HG03159 (cell line): ENCODE measurements around the gene CALHM4.

Source experiments
- ATAC-seq: cut with Tn5 transposase; IDR thresholded peaks from one replicate; pipeline ENCODE4 v1.9.1; 2021; ENCODE audit warnings: mild to moderate bottlenecking, moderate library complexity; ENCODE audit not compliant: unreplicated experiment

CALHM4 gene

DNA sequence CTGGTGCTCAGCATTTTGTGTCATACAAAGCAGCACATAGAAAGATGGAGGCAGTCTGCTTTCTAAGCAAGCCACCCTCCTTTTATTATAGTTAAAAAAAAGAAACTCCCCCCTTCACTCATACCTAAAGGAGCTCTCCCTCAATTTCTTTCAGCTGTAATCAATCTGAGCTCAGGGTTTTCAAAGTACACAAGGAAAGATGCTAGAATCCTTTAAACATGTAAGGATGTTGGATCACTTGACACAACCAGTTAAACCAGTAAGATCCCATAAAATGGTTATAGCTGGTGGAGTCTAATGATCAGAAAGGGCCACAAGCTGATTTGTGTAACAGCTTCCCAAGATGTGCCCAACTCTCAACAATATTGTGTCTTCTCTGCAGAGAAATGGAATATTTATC, at the start of gene CALHM4:
Gene CALHM4, plus strand, starts transcription at position 301 of the 400 bp plus-strand sequence. Its CDS starts 43 bp downstream, at position 344.
- no peak for ATAC-seq

DNA sequence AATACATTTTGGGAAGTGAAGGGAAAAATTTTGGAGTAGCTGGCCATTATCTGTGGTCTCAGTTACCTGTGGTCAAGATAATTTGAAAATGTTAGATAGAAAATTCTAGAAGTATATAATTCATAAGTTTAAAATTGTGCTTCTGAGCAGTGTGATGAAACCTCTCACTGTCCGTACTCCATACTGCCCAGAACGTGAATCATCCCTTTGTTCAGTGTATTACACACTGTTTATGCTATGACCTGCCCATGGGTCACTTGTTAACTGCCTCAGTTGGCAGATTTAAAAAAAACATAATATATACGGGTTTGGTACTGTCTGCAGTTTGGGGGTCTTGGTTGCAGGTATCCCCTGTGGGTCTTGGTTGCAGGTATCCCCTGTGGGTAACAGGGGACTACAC, 46.2 kb upstream of the CALHM4 start:
- no peak for ATAC-seq

DNA sequence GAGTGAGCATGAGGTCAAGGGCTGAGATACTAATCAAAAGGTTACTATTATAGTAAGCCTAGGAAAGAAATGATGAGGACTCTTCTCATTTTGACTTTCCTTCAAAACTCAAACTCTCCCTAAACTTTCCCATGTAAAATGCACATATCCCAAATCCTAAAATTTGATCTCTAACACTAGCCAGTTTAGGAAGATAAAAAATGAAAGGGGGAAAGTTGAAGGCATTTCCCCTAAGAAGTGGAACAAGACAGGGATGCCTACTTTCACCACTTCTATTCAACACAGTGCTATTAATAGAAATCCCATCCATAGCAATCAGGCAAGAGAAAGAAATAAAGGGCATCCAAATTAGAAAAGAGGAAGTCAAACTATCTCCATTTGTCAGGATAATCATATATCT, 45.0 kb upstream of the CALHM4 start:
- no peak for ATAC-seq

- no peak for ATAC-seq
Observed at GRCh38 chr6:116511424-116512110, 42.0 kb upstream of the CALHM4 start, which contains the start of gene CALHM5. TSS of gene CALHM5 (plus strand) at chr6:116511639. CDS start at chr6:116511697, 58 bp downstream.

GRCh38 chr6:116512111-116512559, 41.4 kb upstream of the CALHM4 start:
- ATAC-seq = peak; percentile 83

GRCh38 chr6:116512734-116513133, 40.8 kb upstream of the CALHM4 start:
- no peak for ATAC-seq

DNA sequence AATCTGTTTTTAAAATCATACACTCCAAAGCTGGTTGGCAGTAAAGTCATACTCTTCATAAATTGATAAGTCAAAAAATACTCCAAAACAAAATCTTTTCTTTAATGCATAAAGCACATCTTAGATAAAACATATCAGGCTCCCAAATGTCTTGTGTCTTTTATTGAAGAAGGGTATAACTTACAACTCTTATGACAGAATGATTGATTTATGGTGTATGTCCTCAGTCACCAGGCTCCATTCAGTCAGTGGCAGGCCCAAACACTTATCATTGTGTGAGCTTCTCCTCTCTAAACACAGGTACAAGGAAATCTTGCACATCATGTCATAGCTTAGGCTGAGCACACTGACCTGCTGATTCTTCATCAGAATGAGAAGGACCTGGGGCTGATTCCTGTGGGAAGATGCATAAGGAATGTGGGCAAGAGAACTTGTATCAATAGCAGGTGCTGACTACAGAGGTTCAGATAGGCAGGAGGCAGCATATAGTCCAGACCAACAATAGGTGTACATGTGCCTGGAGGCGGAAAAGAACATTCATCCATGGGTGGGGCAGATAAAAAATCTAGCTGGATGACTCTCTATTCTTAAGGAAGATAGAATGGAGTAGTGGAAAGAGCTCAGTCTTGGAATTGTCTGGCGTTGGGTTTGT, 40.2 kb upstream of the CALHM4 start:
- no peak for ATAC-seq

- ATAC-seq = no peak
Observed at GRCh38 chr6:116514111-116514510, 39.4 kb upstream of the CALHM4 start.

DNA sequence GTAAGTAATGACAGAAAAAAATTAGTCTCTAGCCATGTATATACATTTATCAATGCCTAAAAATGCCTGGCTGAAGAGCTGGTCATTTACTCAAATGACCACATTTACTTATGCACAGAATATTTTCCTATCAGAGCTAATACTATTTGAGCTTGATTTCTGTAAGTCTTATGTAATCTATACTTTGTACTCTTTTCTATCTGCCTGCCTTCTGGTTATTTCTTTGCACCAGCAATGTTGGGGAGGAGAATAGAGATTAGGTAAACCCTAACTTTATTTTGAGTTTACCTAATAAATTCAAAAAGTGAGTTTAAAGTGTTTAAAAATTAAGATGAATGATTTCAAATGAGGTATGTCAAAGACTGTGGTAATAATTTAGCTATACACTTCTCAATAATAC, 38.4 kb upstream of the CALHM4 start:
- no peak for ATAC-seq

DNA sequence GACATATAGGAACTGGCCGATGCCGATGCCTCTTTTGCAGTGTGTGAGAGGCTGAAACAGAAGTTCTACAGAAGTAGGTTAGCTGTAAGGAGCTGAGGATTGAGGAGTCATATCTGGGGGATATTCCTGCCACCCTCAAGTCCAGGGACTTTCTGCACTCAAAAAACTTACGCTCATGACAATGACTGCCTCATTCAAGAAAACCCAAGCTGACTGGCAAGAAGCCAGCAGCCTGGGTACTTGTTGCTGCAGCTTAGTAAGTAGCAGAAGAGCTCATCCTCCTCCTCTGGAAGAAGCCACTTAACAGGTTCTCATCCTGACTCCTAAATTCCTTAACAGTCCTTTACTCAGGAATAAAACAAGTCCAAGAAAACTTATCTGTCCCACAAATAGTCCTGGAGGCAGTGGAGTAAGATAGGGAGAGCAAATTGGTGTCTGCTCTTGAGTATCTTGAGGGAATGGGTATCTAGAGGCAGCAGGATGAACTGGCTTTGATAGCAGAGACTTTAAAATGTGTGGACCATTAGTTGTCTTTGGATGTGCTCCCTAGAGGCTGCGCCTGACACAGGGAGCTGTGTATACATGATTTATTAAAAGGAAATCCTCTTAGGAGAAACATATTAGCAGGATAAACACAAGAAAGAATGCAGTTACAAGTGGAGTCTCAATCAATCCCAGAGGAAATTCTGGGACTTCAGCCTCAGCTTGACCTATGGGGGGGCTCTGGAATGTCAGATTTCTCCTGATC, 34.8 kb upstream of the CALHM4 start:
- no peak for ATAC-seq

DNA sequence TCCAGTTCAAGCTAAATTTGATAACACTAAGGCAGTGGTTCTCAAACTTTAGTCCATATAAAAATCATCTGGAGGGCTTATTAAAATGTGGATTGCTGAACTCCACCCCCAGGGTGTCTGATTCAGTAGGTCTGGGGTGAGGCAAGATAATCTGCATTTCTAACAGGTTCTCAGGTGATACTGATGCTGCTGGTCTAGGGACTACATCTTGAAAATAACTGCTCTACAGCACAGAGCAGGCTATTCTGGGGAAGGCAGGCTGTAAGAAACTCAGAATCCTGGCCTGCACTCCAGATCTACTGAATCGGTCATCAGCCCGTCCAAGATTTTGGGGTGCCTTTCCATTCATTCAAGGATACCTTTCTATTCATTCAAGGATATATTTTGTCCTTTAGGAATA, 30.7 kb upstream of the CALHM4 start:
- no peak for ATAC-seq

- no peak for ATAC-seq
Observed at GRCh38 chr6:116524236-116524635, 29.3 kb upstream of the CALHM4 start.

GRCh38 chr6:116528133-116528532, 25.4 kb upstream of the CALHM4 start:
- no peak for ATAC-seq

DNA sequence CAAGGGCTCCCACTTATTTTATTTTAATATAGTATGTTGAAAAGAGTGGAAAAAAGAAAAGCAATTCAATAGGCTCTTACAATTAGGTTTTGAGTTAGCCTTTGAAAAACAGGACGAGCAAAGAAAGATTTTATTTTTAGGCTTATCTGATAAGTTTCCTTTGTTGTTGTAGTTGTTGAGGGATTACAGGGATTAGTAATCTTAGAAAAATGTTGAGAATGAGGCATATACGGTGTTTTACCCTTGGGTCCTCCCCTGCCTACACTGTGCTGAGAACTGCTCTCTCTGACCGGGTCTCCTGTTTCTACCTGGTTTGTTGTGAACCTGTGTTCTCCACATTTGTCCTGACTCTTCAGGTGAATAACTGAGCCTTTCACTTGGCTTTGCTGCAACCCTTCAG, 24.8 kb upstream of the CALHM4 start:
- ATAC-seq = no peak

- ATAC-seq = no peak
Observed at GRCh38 chr6:116529466-116530290, 23.9 kb upstream of the CALHM4 start.

DNA sequence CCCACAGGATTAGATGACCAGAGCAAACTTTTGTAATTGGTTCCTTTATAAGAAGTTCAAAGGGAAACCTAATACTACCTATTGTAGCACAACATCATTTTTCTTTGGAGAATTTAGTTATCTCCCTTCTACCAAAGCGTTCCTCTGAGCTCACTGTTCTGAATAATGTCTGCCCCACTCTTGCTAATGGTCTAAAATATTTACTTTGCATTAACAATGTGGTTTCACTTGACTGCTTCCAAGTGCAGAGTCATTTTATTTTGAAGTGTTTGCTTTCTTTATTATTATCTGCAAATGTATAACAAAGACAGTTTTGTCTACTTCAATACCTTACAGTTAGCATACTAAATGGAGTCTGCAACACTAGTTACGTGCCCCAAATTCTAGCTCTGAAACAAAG, 23.1 kb upstream of the CALHM4 start:
- no peak for ATAC-seq

DNA sequence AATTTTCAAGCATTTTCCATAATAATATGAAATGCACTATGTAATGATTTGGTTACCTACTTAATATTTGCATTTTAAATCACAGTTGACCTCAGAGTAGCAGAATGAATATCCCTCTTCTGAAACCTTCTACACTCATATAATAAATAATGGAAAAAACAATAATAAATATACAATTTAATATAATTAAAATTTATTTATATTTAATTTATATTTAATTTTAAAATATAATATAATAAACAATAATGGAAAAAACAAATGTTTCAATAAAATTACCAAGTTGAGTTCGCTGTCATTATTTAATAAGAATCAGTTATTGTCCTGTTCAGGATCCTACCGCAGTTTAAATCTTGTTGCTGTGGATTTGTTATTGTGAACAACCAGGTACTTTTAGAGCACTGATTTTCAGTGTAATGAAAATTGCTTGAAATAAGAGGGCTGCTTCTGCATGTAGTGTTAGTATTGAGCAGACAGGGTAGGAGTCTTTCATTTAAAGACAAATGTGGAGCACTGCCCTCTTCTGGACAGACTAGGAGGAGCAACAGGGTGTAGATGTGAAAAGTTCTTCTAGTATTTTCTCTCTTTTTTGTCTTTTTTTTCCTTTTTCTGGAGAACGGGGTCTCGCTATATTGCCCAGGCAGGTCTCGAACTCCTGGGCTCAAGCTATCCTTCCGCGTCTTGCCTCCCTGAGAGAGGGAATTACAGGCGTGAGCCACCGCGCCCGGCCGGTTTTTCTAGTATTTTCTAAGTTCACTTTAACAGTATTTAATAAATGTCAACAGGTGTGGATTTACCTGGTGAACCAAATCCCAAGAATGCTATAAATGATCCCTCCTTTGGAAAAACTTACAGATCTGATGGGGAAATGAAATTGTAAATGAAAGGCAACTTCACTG, 21.6 kb upstream of the CALHM4 start:
- ATAC-seq = peak; percentile 84

DNA sequence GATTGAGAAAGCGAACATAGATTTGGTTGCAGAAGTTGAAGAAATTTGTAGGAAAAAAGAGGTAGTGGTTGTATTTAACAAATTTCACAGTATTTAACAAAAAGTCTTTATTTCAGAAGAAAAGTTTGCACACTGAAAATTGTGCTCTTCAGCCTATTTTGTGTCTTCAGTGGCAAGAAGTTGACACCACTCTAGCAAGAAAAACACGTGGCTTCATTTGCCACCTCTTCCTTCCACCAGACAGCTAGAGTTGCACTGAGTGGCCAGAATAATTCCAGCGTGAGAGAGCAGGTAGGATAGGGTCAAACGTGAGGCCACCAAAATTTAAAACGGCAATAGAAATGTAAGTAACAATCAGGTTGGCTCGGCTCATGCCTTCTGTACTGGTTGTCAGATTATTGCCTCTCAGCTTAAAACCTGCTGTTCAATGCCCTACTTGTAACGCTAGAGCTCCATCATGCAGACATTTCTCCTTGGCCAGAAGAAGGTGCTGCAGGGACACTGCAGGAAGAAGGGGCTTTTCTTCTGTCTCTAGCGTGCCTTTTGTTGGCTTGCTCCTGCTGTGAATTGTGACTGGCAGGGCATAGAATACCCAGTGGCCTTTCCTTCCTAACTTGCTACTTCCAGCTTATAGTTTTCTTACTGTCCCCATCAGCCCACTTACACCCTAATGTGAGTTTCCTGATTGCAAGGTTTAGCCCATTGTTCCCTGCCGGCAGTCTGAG, 20.2 kb upstream of the CALHM4 start:
- ATAC-seq = no peak

DNA sequence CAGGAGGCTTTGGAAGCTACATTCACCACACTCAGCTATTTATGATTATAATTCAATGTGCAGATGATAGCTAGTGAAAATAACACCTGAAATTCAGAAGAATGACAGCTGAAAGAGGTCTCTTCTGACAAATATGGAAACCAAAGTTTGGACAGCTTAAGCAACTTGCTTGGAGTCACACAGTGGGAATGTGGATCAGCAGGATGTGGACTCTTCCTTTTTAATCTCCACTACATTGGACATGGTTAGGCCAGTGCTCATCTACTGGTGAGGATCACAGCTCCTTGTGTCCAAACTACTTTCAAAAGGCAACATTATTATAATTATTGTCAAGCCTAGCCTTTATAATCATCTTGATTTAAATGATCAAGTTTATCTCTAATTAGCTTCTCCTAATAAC, 18.4 kb upstream of the CALHM4 start:
- ATAC-seq = no peak
